DND-41 (cell line): ENCODE results near the gene ERGIC1.

Experiments used
- ATAC-seq: fragments of 200-7000 bp; cut with Tn5 transposase; 3 replicates; pipeline ENCODE4 v1.9.1; 2021; ENCODE audit warnings: low read depth; ENCODE audit not compliant: insufficient read depth
- DNase-seq: peaks from one replicate; pipeline ENCODE4 v3.0.0-alpha.2; 2020
- H2AFZ ChIP-seq: 2 replicates; pipeline ENCODE4 v1.6.0; 2012; ENCODE audit warnings: low read depth, low read length
- H3K27ac ChIP-seq: 2 replicates; pipeline ENCODE4 v1.5.1; 2012; ENCODE audit warnings: low read length, inconsistent platforms
- H3K27me3 ChIP-seq: fragments of 200-600 bp; sonication (generic); 2 replicates; pipeline ENCODE4 v1.6.0; 2012; ENCODE audit warnings: low read length, mild to moderate bottlenecking, inconsistent platforms; ENCODE audit not compliant: insufficient read depth, poor library complexity
- H3K36me3 ChIP-seq: 2 replicates; pipeline ENCODE4 v1.5.1; 2012; ENCODE audit warnings: low read length, inconsistent platforms; ENCODE audit not compliant: insufficient read depth
- H3K4me1 ChIP-seq: 2 replicates; pipeline ENCODE4 v1.5.1; 2012; ENCODE audit warnings: mild to moderate bottlenecking, low read length; ENCODE audit not compliant: insufficient read depth
- H3K4me2 ChIP-seq: 2 replicates; pipeline ENCODE4 v1.6.0; 2012; ENCODE audit warnings: mild to moderate bottlenecking, moderate library complexity, low read length, inconsistent platforms; ENCODE audit not compliant: insufficient read depth
- H3K4me3 ChIP-seq, 2 experiments: fragments of 200-600 bp in 1 of 2; shearing (Covaris generic) in 1 of 2; 2 replicates each; pipeline ENCODE4 v1.5.1; 2012 to 2016; ENCODE audit warnings: inconsistent platforms in 2 of 2, low read length in 2 of 2, mild to moderate bottlenecking in 2 of 2, low read depth in 1 of 2, moderate library complexity in 1 of 2
- H3K79me2 ChIP-seq: 2 replicates; pipeline ENCODE4 v1.6.0; 2012; ENCODE audit warnings: low read length, inconsistent platforms; ENCODE audit not compliant: insufficient read depth
- H3K9ac ChIP-seq: 2 replicates; pipeline ENCODE4 v1.6.0; 2012; ENCODE audit warnings: low read depth, mild to moderate bottlenecking, inconsistent platforms, low read length, moderate library complexity
- H3K9me3 ChIP-seq: 2 replicates; pipeline ENCODE4 v1.5.1; 2012; ENCODE audit warnings: low read length, moderate library complexity, mild to moderate bottlenecking, inconsistent platforms; ENCODE audit not compliant: insufficient read depth, severe bottlenecking
- H4K20me1 ChIP-seq: 2 replicates; pipeline ENCODE4 v1.6.0; 2012; ENCODE audit warnings: low read length; ENCODE audit not compliant: insufficient read depth
- CTCF ChIP-seq: IDR thresholded peaks from 2 replicates; pipeline ENCODE4 v1.5.1; 2012; ENCODE audit warnings: borderline replicate concordance, low read length, moderate library complexity, mild to moderate bottlenecking; ENCODE audit not compliant: poor library complexity, severe bottlenecking; ENCODE audit errors: extremely low read depth
- EZH2 ChIP-seq: IDR thresholded peaks from 3 replicates; pipeline ENCODE4 v1.6.1; 2012; ENCODE audit warnings: borderline replicate concordance, low read depth, mild to moderate bottlenecking, moderate library complexity, low read length, inconsistent platforms; ENCODE audit not compliant: severe bottlenecking

ERGIC1 gene

DNA sequence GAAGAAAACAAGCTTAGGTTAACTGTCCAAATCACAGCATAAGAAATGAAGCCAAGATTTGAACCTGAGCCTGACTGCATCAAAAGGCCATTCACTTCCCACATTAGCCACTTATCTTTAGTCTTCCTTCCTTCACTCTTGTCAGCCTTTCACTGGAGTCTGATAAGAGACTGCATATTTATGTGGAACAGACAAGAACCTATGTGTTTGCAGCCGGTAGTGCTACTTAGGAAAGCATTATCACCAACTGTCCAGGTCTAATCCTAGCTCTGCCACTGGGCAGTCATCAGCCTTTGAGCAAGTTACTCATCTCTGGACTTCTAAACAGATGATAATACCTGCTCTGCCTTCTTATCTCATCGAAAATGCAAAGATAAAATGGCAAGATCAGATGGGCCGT, 137.4 kb downstream of the ERGIC1 start:
- Histone ChIP-seq H3K27ac (no peak overlapping the region), H3K27me3 (no peaks in the 10 kb centered on the region), H3K4me3 (no peak overlapping the region), H3K79me2 (no peaks in the 10 kb centered on the region), H3K9me3 (no peaks in the 10 kb centered on the region), H3K9ac (no peak overlapping the region), H3K4me2 (no peak overlapping the region), H3K4me1 (no peaks in the 10 kb centered on the region), H2AFZ (no peak overlapping the region), H3K36me3 (peaks cover 23% of the 10 kb centered on the region), H4K20me1 (no peaks in the 10 kb centered on the region)
- TF ChIP-seq EZH2 (no peak), CTCF (no peak)
- DNase-seq = no peak
- ATAC-seq = no peak

- H3K36me3 ChIP-seq = peaks cover 20% of the 10 kb centered on the region
- no peaks in the 10 kb centered on the region for H3K79me2 ChIP-seq
- no peak overlapping the region for H3K9ac ChIP-seq
- no peaks in the 10 kb centered on the region for H3K9me3 ChIP-seq
- H2AFZ ChIP-seq = no peak overlapping the region
- H3K4me1 ChIP-seq = no peaks in the 10 kb centered on the region
- no peak overlapping the region for H3K4me2 ChIP-seq
- H4K20me1 ChIP-seq = no peaks in the 10 kb centered on the region
- H3K27me3 ChIP-seq = no peaks in the 10 kb centered on the region
- H3K27ac ChIP-seq = no peak overlapping the region
- DNase-seq (no peak), ATAC-seq (no peak)
- TF ChIP-seq CTCF (no peak), EZH2 (no peak)
- H3K4me3 ChIP-seq = no peak overlapping the region
Measured at GRCh38 chr5:172972552-172972951, 138.5 kb downstream of the ERGIC1 start.

GRCh38 chr5:172973127-172973916, 139.3 kb downstream of the ERGIC1 start:
- peaks cover 17% of the 10 kb centered on the region for H3K36me3 ChIP-seq
- no peak overlapping the region for H3K27ac ChIP-seq
- H3K4me3 ChIP-seq = no peak overlapping the region
- no peaks in the 10 kb centered on the region for H3K79me2 ChIP-seq
- H3K9ac ChIP-seq = no peak overlapping the region
- no peaks in the 10 kb centered on the region for H4K20me1 ChIP-seq
- no peak overlapping the region for H3K4me2 ChIP-seq
- no peaks in the 10 kb centered on the region for H3K4me1 ChIP-seq
- H3K9me3 ChIP-seq = no peaks in the 10 kb centered on the region
- no peak for TF ChIP-seq EZH2
- no peak for TF ChIP-seq CTCF
- no peak overlapping the region for H2AFZ ChIP-seq
- no peak for ATAC-seq
- DNase-seq = no peak
- H3K27me3 ChIP-seq = no peaks in the 10 kb centered on the region
